Measurements from ENCODE around the gene CCL21. TPM values are rescaled to one million over a fixed set of nuclear protein-coding genes. Genes with fewer than 3 reads are reported as not detected.

Gene CCL21
- total and polyA plus RNA-seq, 2 donors (not counting 1 experiment from before 2014, with no cell fraction given) = not detected

DNA sequence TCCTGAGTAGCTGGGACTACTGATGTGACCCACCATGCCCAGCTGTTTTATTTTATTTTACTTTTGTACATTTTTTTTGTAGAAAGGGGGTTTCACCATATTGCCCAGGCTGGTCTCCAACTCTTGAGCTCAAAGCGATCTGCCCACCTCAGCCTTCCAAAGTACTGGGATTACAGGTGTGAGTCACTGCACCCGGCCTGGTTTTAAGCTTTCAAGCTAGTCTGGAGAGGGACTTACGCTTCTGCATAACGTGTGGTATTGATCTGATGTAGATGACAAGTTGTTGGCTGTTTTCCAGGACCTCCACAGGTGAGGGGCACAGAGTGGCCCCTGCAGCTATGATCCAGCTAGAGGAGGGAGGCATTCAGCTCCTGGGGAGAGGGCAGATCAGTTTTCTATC, 6.8 kb upstream of the CCL21 start:
- Histone ChIP-seq H3K9ac (ENCODE audit: low read length) (no peak overlapping the region), H3K27ac (ENCODE audit: low read length in 2 of 2) (no peak overlapping the region), H3K79me2 (ENCODE audit: control insufficient read depth, insufficient read depth, low read length) (no peaks in the 10 kb centered on the region), H3K9me3 (ENCODE audit: control extremely low read depth in 1 of 3, control insufficient read depth in 2 of 3, insufficient read depth in 1 of 3, low read length in 2 of 3) (no peaks in the 10 kb centered on the region), H2AFZ (ENCODE audit: insufficient read depth, low read depth, low read length, poor library complexity, severe bottlenecking) (no peak overlapping the region), H3K27me3 (replicated peaks in 1 of 4; ENCODE audit: control extremely low read depth in 1 of 4, control insufficient read depth in 3 of 4, insufficient read depth in 4 of 4, low read length in 3 of 4) (peaks cover 0 to 16% (median 7%) of the 10 kb centered on the region in 4 experiments), H3K4me2 (replicated peaks; ENCODE audit: low read depth, low read length, poor library complexity, severe bottlenecking) (no peak overlapping the region), H3K4me1 (ENCODE audit: control insufficient read depth in 2 of 2, insufficient read depth in 2 of 2, low read length in 2 of 2) (no peaks in the 10 kb centered on the region), H3K4me3 (ENCODE audit: control extremely low read depth in 1 of 5, extremely low read depth in 1 of 5, insufficient read depth in 1 of 5, low read depth in 2 of 5, low read length in 4 of 5) (no peak overlapping the region), H4K20me1 (ENCODE audit: control insufficient read depth, insufficient read depth, low read length, poor library complexity, severe bottlenecking) (no peaks in the 10 kb centered on the region), H3K36me3 (replicated peaks in 1 of 2; ENCODE audit: control extremely low read depth in 1 of 2, control insufficient read depth in 1 of 2, extremely low read depth in 1 of 2, insufficient read depth in 2 of 2, low read length in 1 of 2) (no peaks in the 10 kb centered on the region)
- TF ChIP-seq, protein P1, sequence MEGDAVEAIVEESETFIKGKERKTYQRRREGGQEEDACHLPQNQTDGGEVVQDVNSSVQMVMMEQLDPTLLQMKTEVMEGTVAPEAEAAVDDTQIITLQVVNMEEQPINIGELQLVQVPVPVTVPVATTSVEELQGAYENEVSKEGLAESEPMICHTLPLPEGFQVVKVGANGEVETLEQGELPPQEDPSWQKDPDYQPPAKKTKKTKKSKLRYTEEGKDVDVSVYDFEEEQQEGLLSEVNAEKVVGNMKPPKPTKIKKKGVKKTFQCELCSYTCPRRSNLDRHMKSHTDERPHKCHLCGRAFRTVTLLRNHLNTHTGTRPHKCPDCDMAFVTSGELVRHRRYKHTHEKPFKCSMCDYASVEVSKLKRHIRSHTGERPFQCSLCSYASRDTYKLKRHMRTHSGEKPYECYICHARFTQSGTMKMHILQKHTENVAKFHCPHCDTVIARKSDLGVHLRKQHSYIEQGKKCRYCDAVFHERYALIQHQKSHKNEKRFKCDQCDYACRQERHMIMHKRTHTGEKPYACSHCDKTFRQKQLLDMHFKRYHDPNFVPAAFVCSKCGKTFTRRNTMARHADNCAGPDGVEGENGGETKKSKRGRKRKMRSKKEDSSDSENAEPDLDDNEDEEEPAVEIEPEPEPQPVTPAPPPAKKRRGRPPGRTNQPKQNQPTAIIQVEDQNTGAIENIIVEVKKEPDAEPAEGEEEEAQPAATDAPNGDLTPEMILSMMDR (IDR thresholded peaks at IDR 0.05) = no peak
- TF ChIP-seq EZH2 (IDR thresholded peaks at IDR 0.05; ENCODE audit: borderline replicate concordance, insufficient read depth, low read depth, low read length, poor library complexity, severe bottlenecking) = no peak
- Mint-ChIP-seq H3K27ac (no peak overlapping the region), H3K9me3 (ENCODE audit: insufficient read depth) (no peaks in the 10 kb centered on the region), H3K4me3 (no peak overlapping the region), H3K4me1 (no peaks in the 10 kb centered on the region), H3K27me3 (peaks cover 44% of the 10 kb centered on the region)
- ChIA-PET CTCF (interaction anchor here (1.0 to 1.2 kb wide), 2 partner anchors 14 to 31 kb away, joined by 3 to 4 read pairs; no protein-coding TSS in a partner anchor), POLR2A (no interaction called here)
- intact Hi-C loops (cut with micrococcal nuclease) = no loop called here
- no peak for DNase-seq
- 75% methylated on average over 3 of the region's 4 CpGs for WGBS (ENCODE audit: insufficient coverage)
- ATAC-seq (ENCODE audit: low read depth) = no peak

DNA sequence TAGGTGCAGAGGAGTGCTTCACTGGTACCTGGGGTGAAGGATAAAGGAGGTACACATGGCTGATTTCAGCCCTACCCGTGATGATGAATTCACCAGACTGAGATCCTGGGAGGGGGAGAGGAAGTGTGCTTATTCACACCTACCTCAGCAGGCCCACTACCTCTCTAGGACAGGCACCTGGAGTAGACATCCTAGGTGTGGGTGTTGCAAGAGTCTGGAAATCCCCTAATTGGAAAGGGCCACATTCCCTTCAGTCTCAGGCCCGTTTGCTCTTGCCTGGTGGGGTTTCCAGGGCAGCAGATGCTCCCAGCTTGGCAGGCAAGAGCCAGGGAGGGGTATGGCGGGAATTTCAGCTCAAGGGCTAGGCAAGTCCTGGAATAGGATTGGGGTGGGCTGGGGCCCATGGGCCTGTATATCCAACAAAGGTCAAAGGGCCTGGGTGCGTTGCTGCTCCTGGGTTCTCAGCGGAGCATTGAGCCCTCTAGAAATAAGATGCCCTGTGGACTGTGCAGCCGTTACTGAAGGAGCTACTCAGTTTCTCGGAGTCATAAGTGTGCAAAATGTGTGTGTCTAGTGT, 5.8 kb upstream of the CCL21 start:
- Histone ChIP-seq H3K36me3 (replicated peaks in 1 of 2; ENCODE audit: control extremely low read depth in 1 of 2, control insufficient read depth in 1 of 2, extremely low read depth in 1 of 2, insufficient read depth in 2 of 2, low read length in 1 of 2) (no peaks in the 10 kb centered on the region), H3K4me3 (ENCODE audit: control extremely low read depth in 1 of 5, extremely low read depth in 1 of 5, insufficient read depth in 1 of 5, low read depth in 2 of 5, low read length in 4 of 5) (no peak overlapping the region), H3K4me1 (ENCODE audit: control insufficient read depth in 2 of 2, insufficient read depth in 2 of 2, low read length in 2 of 2) (no peaks in the 10 kb centered on the region), H3K27ac (ENCODE audit: low read length in 2 of 2) (no peak overlapping the region), H3K27me3 (replicated peaks in 1 of 4; ENCODE audit: control extremely low read depth in 1 of 4, control insufficient read depth in 3 of 4, insufficient read depth in 4 of 4, low read length in 3 of 4) (peaks cover 0 to 15% (median 7%) of the 10 kb centered on the region in 4 experiments), H3K9me3 (ENCODE audit: control extremely low read depth in 1 of 3, control insufficient read depth in 2 of 3, insufficient read depth in 1 of 3, low read length in 2 of 3) (no peaks in the 10 kb centered on the region), H2AFZ (ENCODE audit: insufficient read depth, low read depth, low read length, poor library complexity, severe bottlenecking) (no peak overlapping the region), H3K4me2 (replicated peaks; ENCODE audit: low read depth, low read length, poor library complexity, severe bottlenecking) (no peak overlapping the region), H4K20me1 (ENCODE audit: control insufficient read depth, insufficient read depth, low read length, poor library complexity, severe bottlenecking) (no peaks in the 10 kb centered on the region), H3K9ac (ENCODE audit: low read length) (no peak overlapping the region), H3K79me2 (ENCODE audit: control insufficient read depth, insufficient read depth, low read length) (no peaks in the 10 kb centered on the region)
- Mint-ChIP-seq H3K9me3 (ENCODE audit: insufficient read depth) (no peaks in the 10 kb centered on the region), H3K27ac (no peak overlapping the region), H3K4me1 (no peaks in the 10 kb centered on the region), H3K27me3 (peaks cover 41% of the 10 kb centered on the region), H3K4me3 (no peak overlapping the region)
- WGBS (ENCODE audit: insufficient coverage) = 94% methylated on average over 6 of the region's 7 CpGs
- TF ChIP-seq, protein P1 (IDR thresholded peaks at IDR 0.05) = no peak
- TF ChIP-seq EZH2 (IDR thresholded peaks at IDR 0.05; ENCODE audit: borderline replicate concordance, insufficient read depth, low read depth, low read length, poor library complexity, severe bottlenecking) = no peak
- intact Hi-C loops (cut with micrococcal nuclease) = no loop called here
- ATAC-seq (ENCODE audit: low read depth) (no peak), DNase-seq (no peak)
- POLR2A ChIA-PET = no interaction called here
- CTCF ChIA-PET = interaction anchor here (1.0 to 1.2 kb wide), 2 partner anchors 13 to 30 kb away, joined by 3 to 4 read pairs; no protein-coding TSS in a partner anchor
